H9 (cell line): ENCODE measurements around the gene HBD. TPM values are rescaled to one million over a fixed set of nuclear protein-coding genes. Genes with fewer than 3 reads are reported as not detected.

Source experiments
- DNase-seq: peaks from one replicate; pipeline ENCODE4 v3.0.0-alpha.2; 2017
- H2AFZ ChIP-seq: one replicate; pipeline ENCODE4 v1.6.1; 2013; ENCODE audit warnings: mild to moderate bottlenecking, low read length, control low read depth, moderate library complexity
- H2AK5ac ChIP-seq: 2 replicates; pipeline ENCODE4 v1.6.1; 2013; ENCODE audit warnings: low read length, control low read depth, mixed read lengths; ENCODE audit not compliant: insufficient read length
- H2BK120ac ChIP-seq: one replicate; pipeline ENCODE4 v1.6.1; 2013; ENCODE audit warnings: low read depth, mild to moderate bottlenecking, low read length, control low read depth, inconsistent platforms; ENCODE audit not compliant: poor library complexity, severe bottlenecking
- H2BK12ac ChIP-seq: 2 replicates; pipeline ENCODE4 v1.6.1; 2013; ENCODE audit warnings: low read length, control low read depth, mixed read lengths, low read depth; ENCODE audit not compliant: insufficient read length
- H2BK15ac ChIP-seq: 2 replicates; pipeline ENCODE4 v1.6.1; 2013; ENCODE audit warnings: low read depth, low read length, control low read depth
- H2BK20ac ChIP-seq: one replicate; pipeline ENCODE4 v1.6.1; 2013; ENCODE audit warnings: low read depth, mild to moderate bottlenecking, low read length, control low read depth, inconsistent platforms; ENCODE audit not compliant: poor library complexity, severe bottlenecking
- H2BK5ac ChIP-seq: 2 replicates; pipeline ENCODE4 v1.6.1; 2013; ENCODE audit warnings: low read length, control low read depth, mixed read lengths; ENCODE audit not compliant: insufficient read length
- H3K14ac ChIP-seq: 2 replicates; pipeline ENCODE4 v1.6.1; 2013; ENCODE audit warnings: low read length, control low read depth; ENCODE audit not compliant: insufficient read depth
- H3K18ac ChIP-seq: 2 replicates; pipeline ENCODE4 v1.6.1; 2013; ENCODE audit warnings: low read depth, mild to moderate bottlenecking, mixed read lengths, low read length, control low read depth; ENCODE audit not compliant: insufficient read length
- H3K23ac ChIP-seq: 2 replicates; pipeline ENCODE4 v1.6.1; 2013; ENCODE audit warnings: low read length, control low read depth, mixed read lengths, low read depth; ENCODE audit not compliant: insufficient read length
- H3K23me2 ChIP-seq: 2 replicates; pipeline ENCODE4 v1.6.1; 2013; ENCODE audit warnings: low read depth, mild to moderate bottlenecking, mixed read lengths, low read length, control low read depth; ENCODE audit not compliant: insufficient read length, poor library complexity, severe bottlenecking
- H3K27ac ChIP-seq: 2 replicates; pipeline ENCODE4 v1.5.1; 2013; ENCODE audit warnings: low read length, control low read depth, mixed read lengths, low read depth; ENCODE audit not compliant: insufficient read length
- H3K27me3 ChIP-seq: 2 replicates; pipeline ENCODE4 v1.6.1; 2013; ENCODE audit warnings: low read length, control low read depth, inconsistent platforms; ENCODE audit not compliant: insufficient read depth
- H3K4ac ChIP-seq: 2 replicates; pipeline ENCODE4 v1.6.1; 2013; ENCODE audit warnings: low read depth, mild to moderate bottlenecking, control low read depth, inconsistent platforms, low read length, moderate library complexity
- H3K4me1 ChIP-seq: 2 replicates; pipeline ENCODE4 v1.6.1; 2013; ENCODE audit warnings: low read length, control low read depth, inconsistent platforms; ENCODE audit not compliant: insufficient read depth
- H3K4me2 ChIP-seq: 2 replicates; pipeline ENCODE4 v1.6.1; 2013; ENCODE audit warnings: low read length, control low read depth, mixed read lengths; ENCODE audit not compliant: insufficient read length, insufficient read depth
- H3K56ac ChIP-seq: 2 replicates; pipeline ENCODE4 v1.6.1; 2013; ENCODE audit warnings: low read depth, mild to moderate bottlenecking, mixed read lengths, low read length, control low read depth; ENCODE audit not compliant: insufficient read length
- H3K79me1 ChIP-seq: 2 replicates; pipeline ENCODE4 v1.6.1; 2013; ENCODE audit warnings: low read depth, mild to moderate bottlenecking, moderate library complexity, low read length, control low read depth, inconsistent platforms; ENCODE audit not compliant: insufficient read depth, poor library complexity, severe bottlenecking
- H3K79me2 ChIP-seq: 2 replicates; pipeline ENCODE4 v1.6.1; 2013; ENCODE audit warnings: low read length, control low read depth, inconsistent platforms; ENCODE audit not compliant: insufficient read depth
- H3K9ac ChIP-seq: 2 replicates; pipeline ENCODE4 v1.6.1; 2013; ENCODE audit warnings: low read length, control low read depth, mixed read lengths; ENCODE audit not compliant: insufficient read length; ENCODE audit errors: extremely low read depth
- H3K9me3 ChIP-seq: one replicate; pipeline ENCODE4 v1.6.1; 2013; ENCODE audit warnings: low read depth, low read length, inconsistent platforms; ENCODE audit not compliant: control insufficient read depth
- H3T11ph ChIP-seq: one replicate; pipeline ENCODE4 v1.6.1; 2013; ENCODE audit warnings: mild to moderate bottlenecking, low read length, control low read depth, inconsistent platforms
- H4K20me1 ChIP-seq: one replicate; pipeline ENCODE4 v1.6.1; 2013; ENCODE audit not compliant: control insufficient read depth, insufficient read length, insufficient read depth
- H4K5ac ChIP-seq: 2 replicates; pipeline ENCODE4 v1.6.1; 2013; ENCODE audit warnings: low read depth, mild to moderate bottlenecking, mixed read lengths, low read length, control low read depth; ENCODE audit not compliant: insufficient read length
- H4K8ac ChIP-seq: replicated peaks from 2 replicates; pipeline ENCODE4 v1.6.1; 2013; ENCODE audit warnings: low read length, control low read depth, mixed read lengths, low read depth; ENCODE audit not compliant: insufficient read length
- H4K91ac ChIP-seq: 2 replicates; pipeline ENCODE4 v1.6.1; 2013; ENCODE audit warnings: low read depth, mild to moderate bottlenecking, moderate library complexity, mixed read lengths, low read length, control low read depth; ENCODE audit not compliant: insufficient read length
- H3K27ac Mint-ChIP-seq, 3 experiments: 2 replicates in 2 of 3; 3 replicates in 1 of 3; pipeline ENCODE4 v1.8.0; 2020 to 2021; ENCODE audit warnings: mixed read lengths in 3 of 3, mild to moderate bottlenecking in 1 of 3, moderate library complexity in 1 of 3
- H3K27me3 Mint-ChIP-seq: 2 replicates; pipeline ENCODE4 v1.8.0; 2021; ENCODE audit warnings: low read depth, mild to moderate bottlenecking, moderate library complexity, mixed read lengths
- H3K36me3 Mint-ChIP-seq, 3 experiments: 2 replicates in 2 of 3; 3 replicates in 1 of 3; pipeline ENCODE4 v1.8.0; 2020 to 2021; ENCODE audit warnings: low read depth in 3 of 3, mixed read lengths in 3 of 3; ENCODE audit not compliant: insufficient read depth in 1 of 3
- H3K4me1 Mint-ChIP-seq, 2 experiments: 2 replicates each; pipeline ENCODE4 v1.8.0; 2020; ENCODE audit warnings: mixed read lengths in 2 of 2
- H3K4me3 Mint-ChIP-seq, 2 experiments: 2 replicates in 1 of 2; 3 replicates in 1 of 2; pipeline ENCODE4 v1.8.0; 2020 to 2021; ENCODE audit warnings: mild to moderate bottlenecking in 2 of 2, mixed read lengths in 2 of 2, moderate library complexity in 1 of 2
- H3K9me3 Mint-ChIP-seq, 2 experiments: 2 replicates in 1 of 2; 3 replicates in 1 of 2; pipeline ENCODE4 v1.8.0; 2020; ENCODE audit warnings: mild to moderate bottlenecking in 2 of 2, mixed read lengths in 2 of 2, moderate library complexity in 1 of 2
- WGBS: extraction: QIAGEN DNeasy Blood & Tissue Kit; methylation state at CpG from one replicate; pipeline ENCODE4 v1.1.7; 2013; ENCODE audit warnings: missing lambda C conversion rate, low lambda C conversion rate, mixed read lengths; ENCODE audit not compliant: insufficient read length; ENCODE audit errors: extremely low coverage; 5-methylcytosine and 5-hydroxymethylcytosine counted together
- total RNA-seq: library from RNA; stranded (reverse); gene quantifications from 2 replicates; pipeline ENCODE4 v1.2.1, GENCODE V29; 2021
- TF ChIP-seq, protein P1 (sequence below): fragments of 200-600 bp; sonication (generic); conservative IDR thresholded peaks from 3 replicates; pipeline ENCODE4 v1.8.0; 2021; ENCODE audit warnings: antibody characterized with exemption, mild to moderate bottlenecking

The HBD gene
- total RNA-seq, 1 experiment from 2014 or later: not detected

DNA sequence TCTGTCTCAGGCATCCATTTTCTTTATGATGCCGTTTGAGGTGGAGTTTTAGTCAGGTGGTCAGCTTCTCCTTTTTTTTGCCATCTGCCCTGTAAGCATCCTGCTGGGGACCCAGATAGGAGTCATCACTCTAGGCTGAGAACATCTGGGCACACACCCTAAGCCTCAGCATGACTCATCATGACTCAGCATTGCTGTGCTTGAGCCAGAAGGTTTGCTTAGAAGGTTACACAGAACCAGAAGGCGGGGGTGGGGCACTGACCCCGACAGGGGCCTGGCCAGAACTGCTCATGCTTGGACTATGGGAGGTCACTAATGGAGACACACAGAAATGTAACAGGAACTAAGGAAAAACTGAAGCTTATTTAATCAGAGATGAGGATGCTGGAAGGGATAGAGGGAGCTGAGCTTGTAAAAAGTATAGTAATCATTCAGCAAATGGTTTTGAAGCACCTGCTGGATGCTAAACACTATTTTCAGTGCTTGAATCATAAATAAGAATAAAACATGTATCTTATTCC lies 46.4 kb upstream of the HBD start:
- peak; percentile 69 for DNase-seq
- no peak overlapping the region for H2BK20ac ChIP-seq

More for the DNA sequence above, 46.4 kb upstream of the HBD start:
- Histone ChIP-seq H4K91ac (no peak overlapping the region), H3K4me2 (no peak overlapping the region), H3K79me1 (no peaks in the 10 kb centered on the region), H2AFZ (no peak overlapping the region), H2BK12ac (no peak overlapping the region), H2BK5ac (no peak overlapping the region), H3K18ac (no peak overlapping the region), H3K9ac (no peak overlapping the region), H3K4me1 (no peaks in the 10 kb centered on the region), H3K27ac (no peak overlapping the region), H3T11ph (no peak overlapping the region), H4K8ac (no peak overlapping the region), H3K4ac (no peak overlapping the region), H3K23me2 (no peaks in the 10 kb centered on the region), H3K27me3 (no peaks in the 10 kb centered on the region), H2BK15ac (no peak overlapping the region), H3K56ac (no peak overlapping the region), H4K20me1 (no peaks in the 10 kb centered on the region), H2BK120ac (no peak overlapping the region), H3K14ac (no peak overlapping the region), H2AK5ac (no peak overlapping the region), H3K79me2 (no peaks in the 10 kb centered on the region), H3K9me3 (no peaks in the 10 kb centered on the region), H3K23ac (no peak overlapping the region), H4K5ac (no peak overlapping the region)
- H3K27me3 Mint-ChIP-seq: no peaks in the 10 kb centered on the region; the same call in 1 of the 2 replicates
- H3K27ac Mint-ChIP-seq: peak overlapping the region in 2 of 3 experiments; percentile 26 to 85; a peak in 3 of 7 replicates
- no peak overlapping the region for H3K4me3 Mint-ChIP-seq
- H3K36me3 Mint-ChIP-seq: no peaks in the 10 kb centered on the region; a peak in 1 of 7 replicates
- H3K4me1 Mint-ChIP-seq: peaks cover 4 to 7% of the 10 kb centered on the region in 2 experiments
- TF ChIP-seq, protein P1, sequence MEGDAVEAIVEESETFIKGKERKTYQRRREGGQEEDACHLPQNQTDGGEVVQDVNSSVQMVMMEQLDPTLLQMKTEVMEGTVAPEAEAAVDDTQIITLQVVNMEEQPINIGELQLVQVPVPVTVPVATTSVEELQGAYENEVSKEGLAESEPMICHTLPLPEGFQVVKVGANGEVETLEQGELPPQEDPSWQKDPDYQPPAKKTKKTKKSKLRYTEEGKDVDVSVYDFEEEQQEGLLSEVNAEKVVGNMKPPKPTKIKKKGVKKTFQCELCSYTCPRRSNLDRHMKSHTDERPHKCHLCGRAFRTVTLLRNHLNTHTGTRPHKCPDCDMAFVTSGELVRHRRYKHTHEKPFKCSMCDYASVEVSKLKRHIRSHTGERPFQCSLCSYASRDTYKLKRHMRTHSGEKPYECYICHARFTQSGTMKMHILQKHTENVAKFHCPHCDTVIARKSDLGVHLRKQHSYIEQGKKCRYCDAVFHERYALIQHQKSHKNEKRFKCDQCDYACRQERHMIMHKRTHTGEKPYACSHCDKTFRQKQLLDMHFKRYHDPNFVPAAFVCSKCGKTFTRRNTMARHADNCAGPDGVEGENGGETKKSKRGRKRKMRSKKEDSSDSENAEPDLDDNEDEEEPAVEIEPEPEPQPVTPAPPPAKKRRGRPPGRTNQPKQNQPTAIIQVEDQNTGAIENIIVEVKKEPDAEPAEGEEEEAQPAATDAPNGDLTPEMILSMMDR: no peak
- H3K9me3 Mint-ChIP-seq: no peaks in the 10 kb centered on the region
- WGBS: no CpG with 5 or more reads among the region's 3 CpGs
